ENCODE measurements around the gene SLK. TPM values are rescaled to one million over a fixed set of nuclear protein-coding genes. Genes with fewer than 3 reads are reported as not detected.

SLK gene
- total and polyA plus RNA-seq, 2 of the 13 experiments (the other 11 are each of a cell fraction or from before 2014, with no cell fraction given), result 3.4 to 22.8 TPM

- TF ChIP-seq ZNF577 (CRISPR knock-in tag; IDR thresholded peaks at IDR 0.05; ENCODE audit: borderline replicate concordance, low read depth), result no peak
- no peak for TF ChIP-seq PRMT3 (CRISPR knock-in tag; IDR thresholded peaks at IDR 0.05; ENCODE audit: borderline replicate concordance, low read depth)
- no peak for TF ChIP-seq YY1 (IDR thresholded peaks at IDR 0.05; ENCODE audit: insufficient read depth, insufficient replicate concordance, low read depth, low read length)
- no peak for TF ChIP-seq ZNF501 (CRISPR knock-in tag; IDR thresholded peaks at IDR 0.05)
- no peak for TF ChIP-seq FOXO4 (CRISPR knock-in tag; conservative IDR thresholded peaks at IDR 0.05)
These were observed 105.8 kb downstream of the SLK start (continued) for GRCh38 chr10:104072786-104073185.

GRCh38 chr10:104074505-104074904 lies 107.6 kb downstream of the SLK start:
- TF ChIP-seq ATF7 (IDR thresholded peaks at IDR 0.05) (peak; percentile 47; the same call in 1 of the 2 replicates), ATF7 (CRISPR knock-in tag; IDR thresholded peaks at IDR 0.05) (no peak), HCFC1 (IDR thresholded peaks at IDR 0.05; ENCODE audit: low read depth, low read length) (no peak), ZNF709 (CRISPR knock-in tag; IDR thresholded peaks at IDR 0.05) (no peak), ZNF772 (CRISPR knock-in tag; IDR thresholded peaks at IDR 0.05) (no peak), ZNF567 (CRISPR knock-in tag; IDR thresholded peaks at IDR 0.05; ENCODE audit: borderline replicate concordance) (no peak), HES4 (CRISPR knock-in tag; IDR thresholded peaks at IDR 0.05; ENCODE audit: borderline replicate concordance) (no peak), HMG20A (CRISPR knock-in tag; IDR thresholded peaks at IDR 0.05; ENCODE audit: borderline replicate concordance) (no peak), ZNF770 (CRISPR knock-in tag; IDR thresholded peaks at IDR 0.05) (no peak), CEBPB (IDR thresholded peaks at IDR 0.05; ENCODE audit: borderline replicate concordance, low read depth, low read length) (peak; percentile 74; the same call in 1 of the 2 replicates)
- H3K4me1 ChIP-seq (ENCODE audit: insufficient read depth, low read length), result no peaks in the 10 kb centered on the region
- H4K20me1 ChIP-seq (ENCODE audit: insufficient read depth, low read length), result no peaks in the 10 kb centered on the region
- ChIA-PET CTCF (ENCODE audit: low intra/inter-chr PET ratio, low total read pairs) (no interaction called here), POLR2A (no interaction called here)
- H2AFZ ChIP-seq (ENCODE audit: low read length), result no peak overlapping the region
- no peaks in the 10 kb centered on the region for H3K9me3 ChIP-seq (ENCODE audit: low read length)
- no peaks in the 10 kb centered on the region for H3K79me2 ChIP-seq (ENCODE audit: insufficient read depth, low read length)
- no peak overlapping the region for H3K4me2 ChIP-seq (ENCODE audit: low read depth, low read length)
- whole genome bisulfite sequencing (ENCODE audit: low lambda C conversion rate), result 29% methylated on average over 6 of the region's 6 CpGs
- intact Hi-C loops (cut with micrococcal nuclease; ENCODE audit: unreplicated experiment), result no loop called here
- in situ Hi-C loops (cut with HindIII; ENCODE audit: extremely low pct_ligation_motif_present, low pct_unique_long_range_greater_than_20kb), result no loop called here
- no peak overlapping the region for H3K27ac ChIP-seq (ENCODE audit: extremely low read length, insufficient read depth, low read length)
- no peak for ATAC-seq
- no TSS peak for BruUV-seq (replicated peaks)
- H3K27me3 ChIP-seq (ENCODE audit: control insufficient read depth in 1 of 2, insufficient read depth in 2 of 2, low read length in 2 of 2), result peaks cover 4 to 52% of the 10 kb centered on the region in 2 experiments; a peak in 3 of 5 replicates
- no peak for FAIRE-seq
- no peak for DNase-seq (ENCODE audit: low spot score)
- no peaks in the 10 kb centered on the region for H3K36me3 ChIP-seq (replicated peaks in 1 of 2; ENCODE audit: control insufficient read depth in 1 of 2, insufficient read depth in 2 of 2, low read length in 2 of 2)
- H3K9ac ChIP-seq (ENCODE audit: insufficient read depth, low read depth, low read length), result no peak overlapping the region
- no peak overlapping the region for H3K4me3 ChIP-seq (replicated peaks in 1 of 3; ENCODE audit: insufficient read depth in 1 of 3, low read depth in 2 of 3, low read length in 3 of 3)

All from HepG2 (cell line).